PFSK-1 (cell line): ENCODE measurements around the gene YIF1A.

ENCODE experiments used
- POLR2AphosphoS5 ChIP-seq: IDR thresholded peaks from 2 replicates; pipeline ENCODE4 v1.6.1; 2012; ENCODE audit warnings: low read depth, mild to moderate bottlenecking, control low read depth, low read length, moderate library complexity
- SIN3A ChIP-seq: IDR thresholded peaks from 2 replicates; pipeline ENCODE4 v1.6.1; 2012; ENCODE audit warnings: mild to moderate bottlenecking, low read length, moderate library complexity, borderline replicate concordance; ENCODE audit not compliant: insufficient read depth
- TAF1 ChIP-seq: IDR thresholded peaks from 2 replicates; pipeline ENCODE4 v1.6.1; 2012; ENCODE audit warnings: low read length, control low read depth, borderline replicate concordance; ENCODE audit not compliant: insufficient read depth
- TF ChIP-seq, protein P1 (sequence below), 2 experiments: IDR thresholded peaks; 2 replicates each; pipeline versions ENCODE4 v1.6.1 to v1.8.0; 2011 to 2012; ENCODE audit warnings: low read depth in 2 of 2, low read length in 2 of 2, control low read depth in 1 of 2, inconsistent platforms in 1 of 2, mild to moderate bottlenecking in 1 of 2, moderate library complexity in 1 of 2; ENCODE audit not compliant: insufficient read depth in 1 of 2

DNA sequence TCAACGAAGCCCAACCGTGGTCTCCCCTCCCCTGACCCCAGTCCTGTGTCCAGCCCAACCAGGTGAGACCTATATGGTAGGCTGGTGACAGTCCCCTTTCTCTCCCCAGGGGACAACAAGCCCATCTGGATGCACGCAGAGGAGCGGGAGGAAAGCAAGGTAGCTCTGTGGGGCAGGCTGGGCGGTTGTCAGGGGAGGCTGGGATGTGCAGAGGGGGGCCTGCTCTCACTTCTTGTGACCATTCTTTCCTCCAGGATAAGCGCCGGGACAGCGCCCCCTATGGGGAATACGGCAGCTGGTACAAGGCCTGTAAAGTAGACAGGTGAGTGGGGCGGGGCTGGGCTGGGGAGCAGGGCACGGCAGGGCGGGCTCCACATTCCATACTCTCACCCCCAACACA, 24.0 kb downstream of the YIF1A start:
- TF ChIP-seq, protein P1, sequence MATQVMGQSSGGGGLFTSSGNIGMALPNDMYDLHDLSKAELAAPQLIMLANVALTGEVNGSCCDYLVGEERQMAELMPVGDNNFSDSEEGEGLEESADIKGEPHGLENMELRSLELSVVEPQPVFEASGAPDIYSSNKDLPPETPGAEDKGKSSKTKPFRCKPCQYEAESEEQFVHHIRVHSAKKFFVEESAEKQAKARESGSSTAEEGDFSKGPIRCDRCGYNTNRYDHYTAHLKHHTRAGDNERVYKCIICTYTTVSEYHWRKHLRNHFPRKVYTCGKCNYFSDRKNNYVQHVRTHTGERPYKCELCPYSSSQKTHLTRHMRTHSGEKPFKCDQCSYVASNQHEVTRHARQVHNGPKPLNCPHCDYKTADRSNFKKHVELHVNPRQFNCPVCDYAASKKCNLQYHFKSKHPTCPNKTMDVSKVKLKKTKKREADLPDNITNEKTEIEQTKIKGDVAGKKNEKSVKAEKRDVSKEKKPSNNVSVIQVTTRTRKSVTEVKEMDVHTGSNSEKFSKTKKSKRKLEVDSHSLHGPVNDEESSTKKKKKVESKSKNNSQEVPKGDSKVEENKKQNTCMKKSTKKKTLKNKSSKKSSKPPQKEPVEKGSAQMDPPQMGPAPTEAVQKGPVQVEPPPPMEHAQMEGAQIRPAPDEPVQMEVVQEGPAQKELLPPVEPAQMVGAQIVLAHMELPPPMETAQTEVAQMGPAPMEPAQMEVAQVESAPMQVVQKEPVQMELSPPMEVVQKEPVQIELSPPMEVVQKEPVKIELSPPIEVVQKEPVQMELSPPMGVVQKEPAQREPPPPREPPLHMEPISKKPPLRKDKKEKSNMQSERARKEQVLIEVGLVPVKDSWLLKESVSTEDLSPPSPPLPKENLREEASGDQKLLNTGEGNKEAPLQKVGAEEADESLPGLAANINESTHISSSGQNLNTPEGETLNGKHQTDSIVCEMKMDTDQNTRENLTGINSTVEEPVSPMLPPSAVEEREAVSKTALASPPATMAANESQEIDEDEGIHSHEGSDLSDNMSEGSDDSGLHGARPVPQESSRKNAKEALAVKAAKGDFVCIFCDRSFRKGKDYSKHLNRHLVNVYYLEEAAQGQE (IDR thresholded peaks at IDR 0.05; ENCODE audit: insufficient read depth in 1 of 2, low read depth in 2 of 2, low read length in 2 of 2) = no peak
- TF ChIP-seq POLR2AphosphoS5 = no peak
- TF ChIP-seq TAF1 = no peak
- TF ChIP-seq SIN3A = no peak
